Body of pancreas (tissue), 4 donors: ENCODE measurements around the gene VEGFD.

ENCODE experiments used
- POLR2A ChIP-seq, 3 donors: fragments of 450-650 bp; IDR thresholded peaks; one replicate each; pipeline ENCODE4 v1.6.1; 2016; ENCODE audit warnings: antibody characterized with exemption in 3 of 3, mild to moderate bottlenecking in 2 of 3
- TF ChIP-seq, protein P1 (sequence below), 7 experiments: fragments of 450-650 bp in 4 of 7; fragments of 200-600 bp in 3 of 7; sonication (generic) in 3 of 7; IDR thresholded peaks; one replicate each; pipeline ENCODE4 v1.5.1; 2016 to 2019; ENCODE audit warnings: antibody characterized with exemption in 7 of 7

DNA sequence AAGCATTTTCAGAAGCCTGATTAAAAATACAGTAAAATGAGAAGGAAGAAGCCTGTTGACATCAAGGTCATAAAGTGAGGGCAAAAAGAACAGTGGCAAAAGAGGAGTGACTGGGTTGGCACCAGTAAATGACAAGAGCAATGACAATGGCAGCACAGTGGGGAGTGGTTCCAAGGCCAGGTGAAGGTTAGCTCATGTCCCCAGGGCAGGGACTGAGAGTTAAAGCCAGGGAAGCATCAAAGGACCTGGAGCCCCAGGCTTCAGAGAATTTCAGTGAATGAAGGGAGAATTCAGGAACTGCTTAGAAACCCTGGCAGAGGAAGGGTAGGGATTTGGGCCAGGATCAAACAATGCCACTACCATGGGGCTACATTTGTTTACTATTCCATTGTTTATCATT lies 40.1 kb downstream of the VEGFD start:
- TF ChIP-seq, protein P1, sequence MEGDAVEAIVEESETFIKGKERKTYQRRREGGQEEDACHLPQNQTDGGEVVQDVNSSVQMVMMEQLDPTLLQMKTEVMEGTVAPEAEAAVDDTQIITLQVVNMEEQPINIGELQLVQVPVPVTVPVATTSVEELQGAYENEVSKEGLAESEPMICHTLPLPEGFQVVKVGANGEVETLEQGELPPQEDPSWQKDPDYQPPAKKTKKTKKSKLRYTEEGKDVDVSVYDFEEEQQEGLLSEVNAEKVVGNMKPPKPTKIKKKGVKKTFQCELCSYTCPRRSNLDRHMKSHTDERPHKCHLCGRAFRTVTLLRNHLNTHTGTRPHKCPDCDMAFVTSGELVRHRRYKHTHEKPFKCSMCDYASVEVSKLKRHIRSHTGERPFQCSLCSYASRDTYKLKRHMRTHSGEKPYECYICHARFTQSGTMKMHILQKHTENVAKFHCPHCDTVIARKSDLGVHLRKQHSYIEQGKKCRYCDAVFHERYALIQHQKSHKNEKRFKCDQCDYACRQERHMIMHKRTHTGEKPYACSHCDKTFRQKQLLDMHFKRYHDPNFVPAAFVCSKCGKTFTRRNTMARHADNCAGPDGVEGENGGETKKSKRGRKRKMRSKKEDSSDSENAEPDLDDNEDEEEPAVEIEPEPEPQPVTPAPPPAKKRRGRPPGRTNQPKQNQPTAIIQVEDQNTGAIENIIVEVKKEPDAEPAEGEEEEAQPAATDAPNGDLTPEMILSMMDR (IDR thresholded peaks at IDR 0.05), result no peak
- no peak for TF ChIP-seq POLR2A (IDR thresholded peaks at IDR 0.05)
